BJ (cell line): ENCODE measurements around the gene EPAS1. TPM values are rescaled to one million over a fixed set of nuclear protein-coding genes. Genes with fewer than 3 reads are reported as not detected.

Source experiments
- CTCF ChIA-PET: fragments of 350-600 bp; formaldehyde crosslinking; extraction: SDS; loops from one replicate; lab custom pipeline; 2021; ENCODE audit warnings: antibody characterized with exemption, inconsistent platforms; lab: Yijun Ruan, JAX
- POLR2A ChIA-PET: fragments of 300-600 bp; sonication (Branson Sonifier 250); formaldehyde crosslinking; extraction: SDS; loops from one replicate; lab custom pipeline; 2021; ENCODE audit warnings: antibody characterized with exemption; lab: Charles Lee
- DNase-seq: peaks from one replicate; pipeline ENCODE4 v3.0.0-alpha.2; 2011; ENCODE audit warnings: low read depth
- H3K27me3 ChIP-seq: 2 replicates; pipeline ENCODE4 v1.6.0; 2011; ENCODE audit warnings: low read length; ENCODE audit not compliant: control insufficient read depth, insufficient read depth
- H3K36me3 ChIP-seq: 2 replicates; pipeline ENCODE4 v1.5.1; 2011; ENCODE audit warnings: low read length; ENCODE audit not compliant: control insufficient read depth, insufficient read depth
- H3K4me3 ChIP-seq: 2 replicates; pipeline ENCODE4 v1.5.1; 2011; ENCODE audit warnings: low read depth, mild to moderate bottlenecking, control low read depth, low read length
- CTCF ChIP-seq: IDR thresholded peaks from 2 replicates; pipeline ENCODE4 v1.5.1; 2011; ENCODE audit warnings: low read depth, mild to moderate bottlenecking, control low read depth, inconsistent platforms, low read length, moderate library complexity; ENCODE audit not compliant: insufficient read depth
- polyA plus RNA-seq: library from polyadenylated mRNA; depleted of rRNA; stranded (reverse); fragments of >200 nt; gene quantifications from 2 replicates; pipeline ENCODE4 v1.2.3, GENCODE V29; 2011

EPAS1 gene
- polyA plus RNA-seq, 1 experiment, result 531 TPM

GRCh38 chr2:46377666-46378560 lies 80.7 kb downstream of the EPAS1 start:
- H3K4me3 ChIP-seq, result no peak overlapping the region
- no peak for TF ChIP-seq CTCF
- H3K36me3 ChIP-seq, result peaks cover 60% of the 10 kb centered on the region
- ChIA-PET CTCF (interaction anchor here (1.7 to 4.6 kb wide), 3 partner anchors 10 to 322 kb away, joined by 3 to 25 read pairs (median 5); no protein-coding TSS in a partner anchor), POLR2A (no interaction called here)
- H3K27me3 ChIP-seq, result no peaks in the 10 kb centered on the region
- DNase-seq, result no peak

DNA sequence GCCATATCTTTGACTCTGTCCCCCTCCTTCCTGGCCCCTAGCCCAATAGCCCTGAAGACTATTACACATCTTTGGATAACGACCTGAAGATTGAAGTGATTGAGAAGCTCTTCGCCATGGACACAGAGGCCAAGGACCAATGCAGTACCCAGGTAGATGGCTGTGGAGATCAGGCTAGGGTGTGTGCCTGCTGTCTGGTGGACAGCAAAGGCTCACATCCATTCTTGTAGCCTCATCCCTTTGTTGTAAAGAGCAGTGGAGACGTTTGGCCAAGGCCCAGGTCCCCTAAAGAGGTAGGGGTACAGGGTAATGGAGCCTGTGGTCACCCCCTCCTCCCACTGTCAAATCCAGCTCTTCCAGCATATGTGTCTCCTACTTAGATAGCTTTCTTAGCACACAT lies 81.4 kb downstream of the EPAS1 start:
- peaks cover 63% of the 10 kb centered on the region for H3K36me3 ChIP-seq
- no peak for TF ChIP-seq CTCF
- ChIA-PET CTCF (interaction anchor here (1.7 to 4.6 kb wide), 3 partner anchors 11 to 323 kb away, joined by 3 to 25 read pairs (median 5); no protein-coding TSS in a partner anchor), POLR2A (no interaction called here)
- no peak for DNase-seq
- H3K27me3 ChIP-seq, result no peaks in the 10 kb centered on the region
- no peak overlapping the region for H3K4me3 ChIP-seq

DNA sequence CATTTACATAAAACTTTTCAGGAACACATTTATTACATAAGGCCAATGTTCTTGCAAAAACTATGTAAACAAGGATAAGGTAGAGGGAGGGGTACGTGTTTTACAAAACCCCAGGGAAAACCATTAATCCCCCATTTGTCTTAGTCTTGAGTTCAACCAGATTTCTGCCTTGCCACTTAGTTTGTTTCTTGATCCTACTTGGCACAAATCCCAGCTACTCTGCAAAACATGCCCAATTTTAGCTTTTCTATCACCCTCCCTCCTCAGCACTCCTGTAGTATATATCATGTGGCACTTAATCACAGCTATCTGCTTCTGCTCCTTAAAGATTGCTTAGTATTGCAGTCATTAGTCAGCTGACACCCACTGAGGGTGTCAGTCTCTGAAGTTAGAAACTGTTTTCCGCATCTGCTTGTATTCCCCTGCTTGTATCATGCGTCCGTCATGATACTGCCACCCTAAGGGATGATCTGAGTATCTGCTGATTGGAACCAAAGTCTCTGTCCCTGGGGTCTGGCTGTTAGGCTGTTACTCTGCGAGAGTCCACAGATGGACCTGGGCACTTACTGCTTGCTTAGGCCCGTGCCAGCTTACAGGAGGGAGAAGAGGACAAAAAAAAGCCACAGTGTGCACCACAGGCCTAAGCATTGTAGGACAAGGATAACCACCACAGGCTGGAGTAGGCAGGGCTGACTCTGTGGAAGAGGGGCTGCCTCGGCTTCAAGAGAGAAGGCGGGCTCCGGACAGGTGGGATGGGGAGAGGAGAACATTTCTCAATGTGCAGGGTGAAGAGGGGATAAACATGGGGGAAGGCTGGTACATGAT lies 82.2 kb downstream of the EPAS1 start:
- peaks cover 71% of the 10 kb centered on the region for H3K36me3 ChIP-seq
- DNase-seq, result no peak
- no peak overlapping the region for H3K4me3 ChIP-seq
- ChIA-PET POLR2A (interaction anchor here (0.6 kb wide), 1 partner anchor 665 kb away, joined by 9 read pairs; no protein-coding TSS in a partner anchor), CTCF (interaction anchor here (1.7 to 4.6 kb wide), 3 partner anchors 12 to 324 kb away, joined by 3 to 25 read pairs (median 5); no protein-coding TSS in a partner anchor)
- no peak for TF ChIP-seq CTCF
- H3K27me3 ChIP-seq, result no peaks in the 10 kb centered on the region

GRCh38 chr2:46380038-46380940 lies 83.1 kb downstream of the EPAS1 start:
- no peak for DNase-seq
- peaks cover 70% of the 10 kb centered on the region for H3K36me3 ChIP-seq
- H3K27me3 ChIP-seq, result no peaks in the 10 kb centered on the region
- no peak for TF ChIP-seq CTCF
- H3K4me3 ChIP-seq, result no peak overlapping the region
- CTCF ChIA-PET, result interaction anchor here (2.0 to 4.6 kb wide), 2 partner anchors 13 to 80 kb away, joined by 9 to 25 read pairs; no protein-coding TSS in a partner anchor
- POLR2A ChIA-PET, result interaction anchor here (0.6 kb wide), 1 partner anchor 665 kb away, joined by 9 read pairs; no protein-coding TSS in a partner anchor
